Measurements from ENCODE around the gene ETV6.

The ETV6 gene

DNA sequence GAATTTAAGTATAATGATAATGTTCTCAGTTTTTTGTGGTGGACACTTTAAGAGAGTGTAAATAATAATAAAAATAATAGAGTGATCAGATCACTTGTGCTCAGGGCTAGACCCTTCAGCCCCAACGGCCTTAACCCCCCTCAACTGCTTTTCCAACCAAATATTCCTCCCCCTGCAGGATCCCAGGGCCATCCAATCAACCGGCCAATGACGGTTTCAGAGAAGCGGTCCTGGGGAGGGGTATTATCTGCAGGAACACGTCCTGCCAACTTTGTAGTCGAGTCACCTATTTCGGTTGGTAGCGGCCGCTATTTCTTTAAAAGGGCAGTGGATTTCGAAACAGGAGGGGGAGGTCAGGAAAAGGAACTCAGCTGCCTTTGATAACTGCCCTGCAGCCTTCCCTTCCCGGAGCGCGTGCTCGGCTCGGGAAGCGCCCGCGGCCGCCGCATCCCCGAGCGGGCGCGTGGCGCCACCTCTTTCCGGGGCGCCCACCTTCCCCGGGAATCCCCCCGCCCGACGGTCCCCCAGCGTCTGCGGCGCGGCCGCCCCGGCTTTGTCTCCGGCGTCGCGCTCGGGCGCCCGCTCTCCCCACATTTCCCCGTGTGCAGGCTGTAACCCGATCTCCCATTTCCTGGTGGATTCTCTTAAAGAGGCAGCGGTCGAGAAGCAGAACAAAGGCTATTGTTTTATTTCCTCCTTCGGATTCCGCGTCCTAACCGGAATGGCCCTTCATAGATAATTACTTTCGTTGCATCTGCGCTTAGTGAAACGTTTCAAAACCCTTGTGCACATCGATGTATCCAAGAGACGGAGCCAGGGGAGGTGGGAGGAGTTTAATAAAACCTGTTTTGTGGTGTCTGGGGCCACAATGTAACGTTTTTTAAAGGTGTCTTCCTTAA lies 711 bp upstream of the ETV6 start:
- TF ChIP-seq CTCF (IDR thresholded peaks at IDR 0.05; ENCODE audit: extremely low read depth, missing control alignments): no peak
- peak; percentile 86 for DNase-seq (ENCODE audit: low spot score)

- DNase-seq (ENCODE audit: low spot score): peak; percentile 42
- no peak for TF ChIP-seq CTCF (IDR thresholded peaks at IDR 0.05; ENCODE audit: extremely low read depth, missing control alignments)
These were observed 1.1 kb downstream of the ETV6 start for GRCh38 chr12:11650286-11651281.

- DNase-seq (ENCODE audit: low spot score): no peak
- TF ChIP-seq CTCF (IDR thresholded peaks at IDR 0.05; ENCODE audit: extremely low read depth, missing control alignments): no peak
These were observed 1.9 kb downstream of the ETV6 start for GRCh38 chr12:11651381-11651780.

DNA sequence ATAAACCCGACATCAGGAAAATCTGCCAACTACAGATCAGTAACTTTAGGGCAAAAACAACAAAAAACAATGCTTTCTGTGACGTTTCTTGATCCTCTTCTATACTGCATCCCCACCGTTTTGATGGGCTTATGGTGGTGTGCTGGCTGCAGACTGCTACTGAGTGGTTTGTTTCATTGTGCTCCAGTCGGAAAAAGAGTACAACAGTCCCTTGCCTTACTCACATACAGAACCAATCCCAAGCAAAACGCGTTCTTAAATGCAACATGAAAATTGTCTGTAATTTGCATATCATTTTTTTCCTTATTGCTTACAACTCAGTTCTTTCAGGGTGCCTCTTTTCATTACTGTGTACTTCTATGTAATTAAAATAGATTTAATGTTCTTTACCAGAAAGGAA lies 2.3 kb downstream of the ETV6 start:
- TF ChIP-seq CTCF (IDR thresholded peaks at IDR 0.05; ENCODE audit: extremely low read depth, missing control alignments): no peak
- no peak for DNase-seq (ENCODE audit: low spot score)

- peak; percentile 72 for DNase-seq (ENCODE audit: low spot score)
- TF ChIP-seq CTCF (IDR thresholded peaks at IDR 0.05; ENCODE audit: extremely low read depth, missing control alignments): no peak
These were observed 3.0 kb downstream of the ETV6 start for GRCh38 chr12:11652351-11653040.

GRCh38 chr12:11653215-11653753 lies 3.8 kb downstream of the ETV6 start:
- peak; percentile 67 for DNase-seq (ENCODE audit: low spot score)
- TF ChIP-seq CTCF (IDR thresholded peaks at IDR 0.05; ENCODE audit: extremely low read depth, missing control alignments): no peak
